Stimulated activated CD4-positive, alpha-beta T cell treated with anti-CD3 and anti-CD28 coated beads, Interleukin-2, amount 100 ng/mL, for 4 hours (primary cell): ENCODE data around the gene S100A5.
"Not testable (repeated sequence)": the region's sequence is repeated elsewhere in the genome, so short reads cannot be mapped to it uniquely, and the experiment has no call there.

Experiments
- DNase-seq: peaks from one replicate; pipeline ENCODE4 v3.0.0-alpha.2; 2020; ENCODE audit warnings: low read depth

S100A5 gene

GRCh38 chr1:153540394-153541361 is at the start of gene S100A5:
S100A5 (minus strand) TSS chr1:153540934; CDS start chr1:153540191, 743 bp downstream.
- DNase-seq = peak; percentile 54

GRCh38 chr1:153588482-153588881 is 47.7 kb upstream of the S100A5 start:
- no peak for DNase-seq

GRCh38 chr1:153588033-153588432 is 47.3 kb upstream of the S100A5 start:
- not testable (repeated sequence) for DNase-seq

GRCh38 chr1:153587314-153587713 is 46.6 kb upstream of the S100A5 start:
- no peak for DNase-seq

GRCh38 chr1:153586347-153586746 is 45.6 kb upstream of the S100A5 start:
- no peak for DNase-seq

- DNase-seq = no peak
Measured at GRCh38 chr1:153585006-153585405, 44.3 kb upstream of the S100A5 start.

- DNase-seq = no peak
Measured at GRCh38 chr1:153583976-153584375, 43.2 kb upstream of the S100A5 start.

GRCh38 chr1:153583514-153583913 is 42.8 kb upstream of the S100A5 start:
- not testable (repeated sequence) for DNase-seq

- not testable (repeated sequence) for DNase-seq
Measured at GRCh38 chr1:153582836-153583235, 42.1 kb upstream of the S100A5 start.

GRCh38 chr1:153578936-153579335 is 38.2 kb upstream of the S100A5 start:
- DNase-seq = no peak

- DNase-seq = no peak
Measured at GRCh38 chr1:153578490-153578889, 37.8 kb upstream of the S100A5 start.

GRCh38 chr1:153577624-153578051 is 36.9 kb upstream of the S100A5 start:
- no peak for DNase-seq

- no peak for DNase-seq
Measured at GRCh38 chr1:153577138-153577537, 36.4 kb upstream of the S100A5 start.

GRCh38 chr1:153575497-153575896 is 34.8 kb upstream of the S100A5 start:
- DNase-seq = not testable (repeated sequence)

GRCh38 chr1:153575081-153575491 is 34.4 kb upstream of the S100A5 start:
- DNase-seq = not testable (repeated sequence)

GRCh38 chr1:153573351-153573750 is 32.6 kb upstream of the S100A5 start:
- no peak for DNase-seq

GRCh38 chr1:153572569-153573015 is 31.9 kb upstream of the S100A5 start:
- no peak for DNase-seq

- no peak for DNase-seq
Measured at GRCh38 chr1:153571706-153572105, 31.0 kb upstream of the S100A5 start.

- no peak for DNase-seq
Measured at GRCh38 chr1:153570874-153571273, 30.1 kb upstream of the S100A5 start.

- no peak for DNase-seq
Measured at GRCh38 chr1:153569465-153569864, 28.7 kb upstream of the S100A5 start.

- DNase-seq = peak; percentile 70
Measured at GRCh38 chr1:153568367-153569099, 27.8 kb upstream of the S100A5 start.

GRCh38 chr1:153567621-153568366 is 27.1 kb upstream of the S100A5 start:
- peak; percentile 41 for DNase-seq
